H1 (cell line): ENCODE results near the gene ZFYVE27.

Experiments used
- CEBPB ChIP-seq: IDR thresholded peaks from 2 replicates; pipeline ENCODE4 v1.6.1; 2012; ENCODE audit warnings: low read depth, low read length
- CTCF ChIP-seq, 3 experiments: IDR thresholded peaks; 1 replicate in 2 of 3; 2 replicates in 1 of 3; pipeline versions ENCODE4 v1.5.1 to v1.6.1; 2011; ENCODE audit warnings: low read length in 3 of 3, mild to moderate bottlenecking in 3 of 3, inconsistent platforms in 2 of 3, low read depth in 1 of 3, moderate library complexity in 1 of 3; ENCODE audit not compliant: insufficient read depth in 1 of 3; ENCODE audit errors: control extremely low read depth in 1 of 3
- EGR1 ChIP-seq: IDR thresholded peaks from 2 replicates; pipeline ENCODE4 v1.6.1; 2011; ENCODE audit warnings: low read depth, low read length, borderline replicate concordance
- EP300 ChIP-seq, 2 experiments: IDR thresholded peaks; 1 replicate in 1 of 2; 2 replicates in 1 of 2; pipeline ENCODE4 v1.6.1; 2011 to 2012; ENCODE audit warnings: low read depth in 2 of 2, low read length in 2 of 2, mild to moderate bottlenecking in 2 of 2, borderline replicate concordance in 1 of 2, inconsistent platforms in 1 of 2, moderate library complexity in 1 of 2
- MAFK ChIP-seq: IDR thresholded peaks from 2 replicates; pipeline ENCODE4 v1.6.1; 2012; ENCODE audit warnings: low read depth, mild to moderate bottlenecking, improper control_type of control experiment, low read length
- RBBP5 ChIP-seq: IDR thresholded peaks from 2 replicates; pipeline ENCODE4 v1.7.1; 2012; ENCODE audit warnings: low read depth, mild to moderate bottlenecking, inconsistent platforms, low read length, moderate library complexity, borderline replicate concordance
- SP2 ChIP-seq: IDR thresholded peaks from 2 replicates; pipeline ENCODE4 v1.6.1; 2012; ENCODE audit warnings: mild to moderate bottlenecking, low read length, inconsistent platforms
- SP4 ChIP-seq: IDR thresholded peaks from 2 replicates; pipeline ENCODE4 v1.6.1; 2012; ENCODE audit warnings: low read length, inconsistent platforms
- TAF1 ChIP-seq: IDR thresholded peaks from 2 replicates; pipeline ENCODE4 v1.6.1; 2011; ENCODE audit warnings: mild to moderate bottlenecking, low read depth, low read length

DNA sequence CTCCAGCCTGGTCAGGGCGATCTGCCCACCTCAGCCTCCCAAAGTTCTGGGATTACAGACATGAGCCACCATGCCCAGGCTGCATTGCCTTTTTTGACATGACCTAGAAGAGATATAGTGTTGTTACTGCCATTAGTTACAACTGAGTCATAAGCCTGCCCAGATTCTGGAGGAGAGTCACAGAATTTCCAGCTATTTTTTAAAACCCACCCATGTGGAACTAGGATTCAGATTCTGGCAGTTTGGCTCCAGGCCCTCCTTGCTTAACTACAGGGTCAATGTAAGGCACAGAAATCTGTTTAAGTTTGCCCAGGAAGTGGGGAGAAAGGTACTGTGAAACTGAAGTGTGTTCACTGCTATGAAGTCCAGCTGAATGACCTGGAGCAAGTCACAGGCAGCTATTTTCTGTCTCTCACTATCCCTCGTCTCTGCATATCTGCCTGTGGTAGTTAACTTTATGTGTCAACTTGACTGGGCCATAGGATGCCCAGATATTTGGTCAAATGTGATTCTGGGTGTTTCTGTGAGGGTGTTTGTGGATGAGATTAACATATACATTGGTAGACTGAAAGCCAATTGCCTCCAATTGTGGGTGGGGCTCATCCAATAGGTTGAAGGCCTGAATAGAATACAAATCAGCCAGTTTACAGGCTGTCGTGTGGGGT lies 31.8 kb upstream of the ZFYVE27 start:
- TF ChIP-seq CTCF (IDR thresholded peaks at IDR 0.05; ENCODE audit: control extremely low read depth in 1 of 3, insufficient read depth in 1 of 3, low read depth in 1 of 3, low read length in 3 of 3), result no peak
- no peak for TF ChIP-seq EP300 (IDR thresholded peaks at IDR 0.05; ENCODE audit: borderline replicate concordance in 1 of 2, low read depth in 2 of 2, low read length in 2 of 2)
- no peak for TF ChIP-seq EGR1
- TF ChIP-seq SP4, result no peak
- TF ChIP-seq MAFK, result no peak
- TF ChIP-seq CEBPB, result no peak
- no peak for TF ChIP-seq RBBP5
- no peak for TF ChIP-seq TAF1
- no peak for TF ChIP-seq SP2
